Right lobe of liver (tissue), 6 donors: ENCODE data around the gene ZCCHC14. TPM values are rescaled to one million over a fixed set of nuclear protein-coding genes. Genes with fewer than 3 reads are reported as not detected.

Experiments used
- ATAC-seq, 4 donors: fragments of 200-7000 bp; cut with Tn5 transposase; one replicate each; pipeline ENCODE4 v1.9.1; 2020; ENCODE audit warnings: mild to moderate bottlenecking in 4 of 4, moderate library complexity in 4 of 4
- DNase-seq, 3 donors: peaks; one replicate each; pipeline ENCODE4 v3.0.0-alpha.2; 2020
- H3K27ac ChIP-seq, 3 donors: fragments of 200-600 bp; one replicate each; pipeline ENCODE4 v1.8.0; 2022
- H3K27me3 ChIP-seq, 2 donors: fragments of 200-600 bp; one replicate each; pipeline ENCODE4 v1.8.0; 2022
- H3K36me3 ChIP-seq, 4 donors: fragments of 200-600 bp; sonication (generic) in 1 of 4; one replicate each; pipeline versions ENCODE4 v1.5.1 to v1.8.0; 2017 to 2022; ENCODE audit warnings: control low read depth in 1 of 4
- H3K4me1 ChIP-seq, 4 donors: fragments of 200-600 bp; sonication (generic) in 1 of 4; one replicate each; pipeline versions ENCODE4 v1.5.1 to v1.8.0; 2017 to 2022; ENCODE audit warnings: control low read depth in 1 of 4
- H3K4me3 ChIP-seq, 3 donors: fragments of 200-600 bp; one replicate each; pipeline ENCODE4 v1.8.0; 2022
- H3K9me3 ChIP-seq, 4 donors: fragments of 200-600 bp; sonication (generic) in 1 of 4; one replicate each; pipeline versions ENCODE4 v1.5.1 to v1.8.0; 2017 to 2022; ENCODE audit warnings: control low read depth in 1 of 4
- POLR2A ChIP-seq: fragments of 450-650 bp; IDR thresholded peaks from one replicate; pipeline ENCODE4 v1.6.1; 2017; ENCODE audit warnings: antibody characterized with exemption, mild to moderate bottlenecking
- WGBS: methylation state at CpG from one replicate; pipeline ENCODE4 v1.1.6; 2018; ENCODE audit warnings: low coverage, low lambda C conversion rate; ENCODE audit not compliant: insufficient coverage; ENCODE audit errors: missing lambda C conversion rate; 5-methylcytosine and 5-hydroxymethylcytosine counted together
- intact Hi-C, 2 donors: fragments of 100-400 bp; cut with DNase I; formaldehyde crosslinking; loops; one replicate each; pipeline versions ENCODE4 v1.11.2 to v1.14.1; 2022
- total RNA-seq, 6 experiments: library from RNA; depleted of rRNA in 2 of 6; stranded (reverse); fragments of >200 nt in 2 of 6; fragmentation: NEBNext Ultra II Directional in 3 of 6; extraction: Animal tissue kit (Norgen Biotek cat#: 25700) in 3 of 6; gene quantifications; one replicate each; pipeline versions ENCODE4 v1.1.0 to v1.2.4, GENCODE V29; 2016 to 2023
- TF ChIP-seq, protein P1 (sequence below), 4 donors: fragments of 200-600 bp in 3 of 4; fragments of 450-650 bp in 1 of 4; IDR thresholded peaks; one replicate each; pipeline versions ENCODE4 v1.5.1 to v1.8.0; 2016 to 2022; ENCODE audit warnings: antibody characterized with exemption in 4 of 4, mild to moderate bottlenecking in 2 of 4
- donor health status: DM: no; HTN: yes; CAD: no.
- donor health status: DM: no; HTN: no; CAD: no.
- donor health status: DM: no; HTN: no; CAD: no.
- donor health status: DM: no; HTN: yes; CAD: no.
- donor health status: DM: no; HTN: yes; CAD: no.

Gene ZCCHC14
- total RNA-seq, 6 experiments from 2014 or later, result 12.6 to 26.5 (median 17.7) TPM

DNA sequence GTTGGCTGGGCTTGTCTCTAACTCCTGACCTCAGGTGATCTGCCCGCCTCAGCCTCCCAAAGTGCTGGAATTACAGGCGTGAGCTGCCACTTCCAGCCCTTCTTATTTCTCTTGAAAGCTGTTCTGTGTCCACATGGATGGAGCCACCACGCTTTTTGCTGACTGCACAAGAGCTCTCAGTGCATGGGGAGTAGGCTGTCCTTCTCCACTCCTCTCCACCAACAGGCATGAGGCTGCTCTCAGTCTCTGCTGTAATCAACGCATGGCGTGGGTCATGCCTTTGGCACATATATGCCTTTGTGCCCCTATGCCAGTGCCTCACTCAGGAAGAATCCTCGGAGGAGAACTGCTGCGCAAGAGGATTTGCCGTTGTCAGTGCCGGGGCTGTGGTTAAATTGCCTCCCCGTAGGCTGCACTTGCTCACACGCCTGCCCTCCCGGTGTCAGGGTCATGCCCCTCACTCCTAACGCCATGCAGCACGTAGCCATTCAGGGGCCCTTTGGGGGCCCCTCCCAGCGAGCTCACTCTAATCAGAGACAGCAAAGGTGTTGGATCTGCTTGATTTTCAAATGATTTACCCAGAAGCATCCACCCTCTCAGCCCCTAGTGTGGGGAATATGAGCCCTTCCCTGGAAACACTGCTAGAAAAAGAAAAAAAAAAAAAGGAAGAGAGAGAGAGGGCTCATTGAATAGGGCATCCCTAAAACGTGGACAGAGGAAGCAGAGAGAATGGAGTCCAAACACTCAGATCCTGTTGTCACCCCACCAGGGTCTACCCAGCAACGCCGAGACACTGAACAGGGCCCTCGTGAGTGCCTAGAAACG is 47.5 kb upstream of the ZCCHC14 start:
- Histone ChIP-seq H3K4me3 (no peak overlapping the region), H3K27me3 (no peaks in the 10 kb centered on the region)

DNA sequence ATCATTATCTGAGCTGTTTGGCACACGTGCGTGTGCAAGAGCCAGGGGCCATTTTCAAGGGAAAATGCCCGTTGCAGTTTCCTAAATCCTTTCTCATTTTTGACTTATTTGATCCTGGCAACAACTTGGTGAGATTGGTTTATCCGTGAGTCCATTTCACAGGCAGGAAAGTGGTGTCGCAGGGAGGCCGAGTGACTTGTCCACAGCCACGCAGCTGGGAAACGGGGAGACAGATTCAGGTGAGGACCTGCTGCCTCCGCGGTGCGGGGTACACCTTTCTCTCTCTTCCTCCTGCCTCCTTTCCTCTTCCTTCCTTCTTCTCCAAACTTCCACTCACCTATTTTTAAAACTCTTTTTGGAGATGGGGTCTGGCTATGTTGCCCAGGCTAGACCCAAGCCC is 46.3 kb upstream of the ZCCHC14 start:
- Histone ChIP-seq H3K4me3 (no peak overlapping the region), H3K36me3 (no peaks in the 10 kb centered on the region), H3K4me1 (peaks cover 0 to 27% (median 8%) of the 10 kb centered on the region in 4 donors), H3K27ac (no peak overlapping the region), H3K9me3 (no peaks in the 10 kb centered on the region), H3K27me3 (no peaks in the 10 kb centered on the region)
- TF ChIP-seq, protein P1, sequence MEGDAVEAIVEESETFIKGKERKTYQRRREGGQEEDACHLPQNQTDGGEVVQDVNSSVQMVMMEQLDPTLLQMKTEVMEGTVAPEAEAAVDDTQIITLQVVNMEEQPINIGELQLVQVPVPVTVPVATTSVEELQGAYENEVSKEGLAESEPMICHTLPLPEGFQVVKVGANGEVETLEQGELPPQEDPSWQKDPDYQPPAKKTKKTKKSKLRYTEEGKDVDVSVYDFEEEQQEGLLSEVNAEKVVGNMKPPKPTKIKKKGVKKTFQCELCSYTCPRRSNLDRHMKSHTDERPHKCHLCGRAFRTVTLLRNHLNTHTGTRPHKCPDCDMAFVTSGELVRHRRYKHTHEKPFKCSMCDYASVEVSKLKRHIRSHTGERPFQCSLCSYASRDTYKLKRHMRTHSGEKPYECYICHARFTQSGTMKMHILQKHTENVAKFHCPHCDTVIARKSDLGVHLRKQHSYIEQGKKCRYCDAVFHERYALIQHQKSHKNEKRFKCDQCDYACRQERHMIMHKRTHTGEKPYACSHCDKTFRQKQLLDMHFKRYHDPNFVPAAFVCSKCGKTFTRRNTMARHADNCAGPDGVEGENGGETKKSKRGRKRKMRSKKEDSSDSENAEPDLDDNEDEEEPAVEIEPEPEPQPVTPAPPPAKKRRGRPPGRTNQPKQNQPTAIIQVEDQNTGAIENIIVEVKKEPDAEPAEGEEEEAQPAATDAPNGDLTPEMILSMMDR (IDR thresholded peaks at IDR 0.05), result no peak
- TF ChIP-seq POLR2A, result no peak
- intact Hi-C loops, result no loop called here
- DNase-seq (no peak), ATAC-seq (no peak)
- WGBS, result 82% methylated on average over 8 of the region's 11 CpGs

More for the DNA sequence above, 47.5 kb upstream of the ZCCHC14 start:
- TF ChIP-seq, protein P1 (IDR thresholded peaks at IDR 0.05), result no peak
- no peak for TF ChIP-seq POLR2A
- no peak for DNase-seq
- no peak for ATAC-seq
- 61% methylated on average over 8 of the region's 20 CpGs for WGBS
- H3K27ac ChIP-seq, result peak overlapping the region in 2 of 3 donors; percentile 6 to 74
- H3K9me3 ChIP-seq, result no peaks in the 10 kb centered on the region
- no peaks in the 10 kb centered on the region for H3K36me3 ChIP-seq
- intact Hi-C loops, result no loop called here
- peaks cover 0 to 25% (median 7%) of the 10 kb centered on the region in 4 donors for H3K4me1 ChIP-seq

DNA sequence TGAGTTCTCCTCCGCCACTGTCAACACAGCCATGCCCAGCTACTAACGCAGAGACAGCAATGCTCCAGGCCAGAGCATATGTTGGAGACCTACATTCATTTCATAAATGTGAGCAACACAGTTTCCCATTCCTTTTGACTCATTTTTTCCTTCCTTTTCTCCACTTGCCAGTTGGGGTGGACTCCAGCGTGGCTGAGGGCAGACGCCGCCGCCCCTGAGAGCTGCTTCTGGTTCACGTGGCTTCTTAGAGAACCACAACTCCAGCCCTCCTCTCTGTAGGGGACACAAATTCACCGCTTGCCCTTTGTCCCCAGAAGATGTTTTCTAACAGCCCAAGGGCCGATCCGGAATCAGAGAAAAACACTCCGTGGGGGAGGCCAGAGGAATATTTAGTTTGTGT is 45.8 kb upstream of the ZCCHC14 start:
- no peaks in the 10 kb centered on the region for H3K9me3 ChIP-seq
- H3K4me1 ChIP-seq, result peaks cover 0 to 30% (median 8%) of the 10 kb centered on the region in 4 donors
- no peaks in the 10 kb centered on the region for H3K36me3 ChIP-seq
- no peak overlapping the region for H3K27ac ChIP-seq
- intact Hi-C loops, result no loop called here
- DNase-seq, result no peak
- WGBS, result 86% methylated on average over 10 of the region's 11 CpGs
- H3K4me3 ChIP-seq, result no peak overlapping the region
- TF ChIP-seq POLR2A, result no peak
- TF ChIP-seq, protein P1 (IDR thresholded peaks at IDR 0.05), result no peak
- H3K27me3 ChIP-seq, result no peaks in the 10 kb centered on the region
- ATAC-seq, result no peak

DNA sequence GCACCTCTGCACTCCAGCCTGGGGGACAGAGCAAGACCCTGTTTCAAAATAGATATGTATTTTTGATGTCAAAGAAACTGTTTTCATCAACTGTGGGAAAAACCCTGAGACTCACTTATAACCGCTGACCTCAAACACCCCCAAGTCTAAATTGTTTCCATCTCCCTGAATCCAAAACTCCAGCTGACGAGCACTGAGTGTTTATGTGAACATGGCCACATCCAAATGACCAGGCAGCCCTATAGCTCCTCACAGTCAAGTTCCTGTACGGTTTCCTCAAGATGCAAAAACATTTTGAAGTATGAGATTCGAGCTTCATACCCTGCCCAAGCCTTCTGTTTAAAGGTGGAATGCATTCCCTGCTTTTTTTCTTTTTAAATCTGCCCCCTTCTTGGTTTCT is 45.3 kb upstream of the ZCCHC14 start:
- DNase-seq, result no peak
- no peaks in the 10 kb centered on the region for H3K9me3 ChIP-seq
- no peaks in the 10 kb centered on the region for H3K36me3 ChIP-seq
- TF ChIP-seq, protein P1 (IDR thresholded peaks at IDR 0.05), result no peak
- no peak for TF ChIP-seq POLR2A
- no peaks in the 10 kb centered on the region for H3K27me3 ChIP-seq
- H3K4me1 ChIP-seq, result peaks cover 0 to 30% (median 8%) of the 10 kb centered on the region in 4 donors
- ATAC-seq, result no peak
- no peak overlapping the region for H3K4me3 ChIP-seq
- intact Hi-C loops, result no loop called here
- H3K27ac ChIP-seq, result no peak overlapping the region
- 92% methylated on average over 3 of the region's 4 CpGs for WGBS
